ENCODE data around the gene NOTCH1.

GRCh38 chr9:136556166-136556565, 10.3 kb upstream of the NOTCH1 start:
- no peak for TF ChIP-seq EZH2phosphoT487 (IDR thresholded peaks at IDR 0.05; ENCODE audit: low read length)
- no peak for TF ChIP-seq CTCF (IDR thresholded peaks at IDR 0.05; ENCODE audit: low read length)
- no peak for TF ChIP-seq EZH2 (optimal IDR thresholded peaks at IDR 0.05; ENCODE audit: low read depth, low read length)
